ENCODE data around the gene IFNLR1.

IFNLR1 gene

GRCh38 chr1:24156542-24157260 lies 30.4 kb downstream of the IFNLR1 start:
- TF ChIP-seq, protein P1, sequence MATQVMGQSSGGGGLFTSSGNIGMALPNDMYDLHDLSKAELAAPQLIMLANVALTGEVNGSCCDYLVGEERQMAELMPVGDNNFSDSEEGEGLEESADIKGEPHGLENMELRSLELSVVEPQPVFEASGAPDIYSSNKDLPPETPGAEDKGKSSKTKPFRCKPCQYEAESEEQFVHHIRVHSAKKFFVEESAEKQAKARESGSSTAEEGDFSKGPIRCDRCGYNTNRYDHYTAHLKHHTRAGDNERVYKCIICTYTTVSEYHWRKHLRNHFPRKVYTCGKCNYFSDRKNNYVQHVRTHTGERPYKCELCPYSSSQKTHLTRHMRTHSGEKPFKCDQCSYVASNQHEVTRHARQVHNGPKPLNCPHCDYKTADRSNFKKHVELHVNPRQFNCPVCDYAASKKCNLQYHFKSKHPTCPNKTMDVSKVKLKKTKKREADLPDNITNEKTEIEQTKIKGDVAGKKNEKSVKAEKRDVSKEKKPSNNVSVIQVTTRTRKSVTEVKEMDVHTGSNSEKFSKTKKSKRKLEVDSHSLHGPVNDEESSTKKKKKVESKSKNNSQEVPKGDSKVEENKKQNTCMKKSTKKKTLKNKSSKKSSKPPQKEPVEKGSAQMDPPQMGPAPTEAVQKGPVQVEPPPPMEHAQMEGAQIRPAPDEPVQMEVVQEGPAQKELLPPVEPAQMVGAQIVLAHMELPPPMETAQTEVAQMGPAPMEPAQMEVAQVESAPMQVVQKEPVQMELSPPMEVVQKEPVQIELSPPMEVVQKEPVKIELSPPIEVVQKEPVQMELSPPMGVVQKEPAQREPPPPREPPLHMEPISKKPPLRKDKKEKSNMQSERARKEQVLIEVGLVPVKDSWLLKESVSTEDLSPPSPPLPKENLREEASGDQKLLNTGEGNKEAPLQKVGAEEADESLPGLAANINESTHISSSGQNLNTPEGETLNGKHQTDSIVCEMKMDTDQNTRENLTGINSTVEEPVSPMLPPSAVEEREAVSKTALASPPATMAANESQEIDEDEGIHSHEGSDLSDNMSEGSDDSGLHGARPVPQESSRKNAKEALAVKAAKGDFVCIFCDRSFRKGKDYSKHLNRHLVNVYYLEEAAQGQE (IDR thresholded peaks at IDR 0.05; ENCODE audit: insufficient read depth in 1 of 2, low read depth in 2 of 2, low read length in 2 of 2), result no peak

GRCh38 chr1:24155011-24155782 lies 31.9 kb downstream of the IFNLR1 start:
- no peak for TF ChIP-seq SIN3A (IDR thresholded peaks at IDR 0.05; ENCODE audit: borderline replicate concordance, insufficient read depth, low read length)
- no peak for TF ChIP-seq TAF1 (IDR thresholded peaks at IDR 0.05; ENCODE audit: borderline replicate concordance, insufficient read depth, low read length)
- TF ChIP-seq FOXP2 (optimal IDR thresholded peaks at IDR 0.05; ENCODE audit: borderline replicate concordance, extremely low read depth, extremely low read length, insufficient read depth), result no peak
- TF ChIP-seq POLR2AphosphoS5 (IDR thresholded peaks at IDR 0.05; ENCODE audit: low read depth, low read length), result no peak
- TF ChIP-seq, protein P1 (IDR thresholded peaks at IDR 0.05; ENCODE audit: insufficient read depth in 1 of 2, low read depth in 2 of 2, low read length in 2 of 2), result no peak

DNA sequence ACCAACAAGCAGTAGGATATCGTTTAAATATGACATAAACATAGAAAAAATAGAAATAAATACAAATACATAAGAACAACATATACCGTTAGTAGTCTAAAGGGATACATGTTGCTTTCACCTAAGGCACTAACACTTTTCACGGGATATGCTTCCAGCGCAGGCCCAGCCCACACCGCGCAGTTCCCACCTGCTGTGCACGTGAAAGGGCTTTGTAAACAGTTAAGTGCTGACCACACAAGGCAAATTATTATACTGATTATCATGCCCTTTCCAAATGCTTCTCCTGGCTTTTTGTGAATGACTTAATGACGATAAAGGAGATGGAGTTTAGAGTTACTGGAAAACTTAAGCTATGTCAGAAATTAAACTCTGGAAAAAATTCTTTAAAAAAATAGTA lies 32.9 kb downstream of the IFNLR1 start:
- TF ChIP-seq SIN3A (IDR thresholded peaks at IDR 0.05; ENCODE audit: borderline replicate concordance, insufficient read depth, low read length), result no peak
- no peak for TF ChIP-seq FOXP2 (optimal IDR thresholded peaks at IDR 0.05; ENCODE audit: borderline replicate concordance, extremely low read depth, extremely low read length, insufficient read depth)
- TF ChIP-seq TAF1 (IDR thresholded peaks at IDR 0.05; ENCODE audit: borderline replicate concordance, insufficient read depth, low read length), result no peak
- TF ChIP-seq, protein P1 (IDR thresholded peaks at IDR 0.05; ENCODE audit: insufficient read depth in 1 of 2, low read depth in 2 of 2, low read length in 2 of 2), result no peak
- no peak for TF ChIP-seq POLR2AphosphoS5 (IDR thresholded peaks at IDR 0.05; ENCODE audit: low read depth, low read length)

GRCh38 chr1:24152631-24153494 lies 34.2 kb downstream of the IFNLR1 start:
- TF ChIP-seq TAF1 (IDR thresholded peaks at IDR 0.05; ENCODE audit: borderline replicate concordance, insufficient read depth, low read length) (no peak), POLR2AphosphoS5 (IDR thresholded peaks at IDR 0.05; ENCODE audit: low read depth, low read length) (no peak), SIN3A (IDR thresholded peaks at IDR 0.05; ENCODE audit: borderline replicate concordance, insufficient read depth, low read length) (no peak), FOXP2 (optimal IDR thresholded peaks at IDR 0.05; ENCODE audit: borderline replicate concordance, extremely low read depth, extremely low read length, insufficient read depth) (no peak)
- TF ChIP-seq, protein P1 (IDR thresholded peaks at IDR 0.05; ENCODE audit: insufficient read depth in 1 of 2, low read depth in 2 of 2, low read length in 2 of 2), result no peak

All from PFSK-1 (cell line).